Effector CD4-positive, alpha-beta T cell (primary cell): Measurements from ENCODE around the gene DRG2.

Source experiments
- DNase-seq: peaks from one replicate; pipeline ENCODE4 v3.0.0-alpha.2; 2020

Gene DRG2

GRCh38 chr17:18117982-18118975 is 30.5 kb downstream of the DRG2 start:
- DNase-seq = no peak

- DNase-seq = no peak
Observed at GRCh38 chr17:18119166-18119745, 31.5 kb downstream of the DRG2 start.

- DNase-seq = no peak
Observed at GRCh38 chr17:18119938-18120337, 32.2 kb downstream of the DRG2 start.

- no peak for DNase-seq
Observed at GRCh38 chr17:18120461-18121017, 32.8 kb downstream of the DRG2 start.

GRCh38 chr17:18121144-18121910 is 33.6 kb downstream of the DRG2 start:
- no peak for DNase-seq

- DNase-seq = no peak
Observed at GRCh38 chr17:18122990-18123753, 35.4 kb downstream of the DRG2 start.

- no peak for DNase-seq
Observed at GRCh38 chr17:18124345-18125126, 36.8 kb downstream of the DRG2 start.

- no peak for DNase-seq
Observed at GRCh38 chr17:18129041-18129502, 41.3 kb downstream of the DRG2 start.

GRCh38 chr17:18132711-18133110 is 45.0 kb downstream of the DRG2 start:
- DNase-seq = no peak

- DNase-seq = no peak
Observed at GRCh38 chr17:18136357-18136756, 48.6 kb downstream of the DRG2 start.

- DNase-seq = no peak
Observed at GRCh38 chr17:18138065-18138749, 50.5 kb downstream of the DRG2 start.

GRCh38 chr17:18139092-18139491 is 51.3 kb downstream of the DRG2 start:
- no peak for DNase-seq

- no peak for DNase-seq
Observed at GRCh38 chr17:18139498-18139897, 51.8 kb downstream of the DRG2 start.

GRCh38 chr17:18139949-18140348 is 52.2 kb downstream of the DRG2 start:
- no peak for DNase-seq

- no peak for DNase-seq
Observed at GRCh38 chr17:18140648-18141047, 52.9 kb downstream of the DRG2 start.

GRCh38 chr17:18141210-18141803 is 53.6 kb downstream of the DRG2 start:
- DNase-seq = peak; percentile 46

GRCh38 chr17:18142417-18142816 is 54.7 kb downstream of the DRG2 start:
- no peak for DNase-seq

- no peak for DNase-seq
Observed at GRCh38 chr17:18143044-18143936, 55.5 kb downstream of the DRG2 start.

GRCh38 chr17:18144261-18144660 is 56.5 kb downstream of the DRG2 start:
- DNase-seq = no peak
